Transverse colon (tissue), 4 donors: ENCODE results near the gene CRYGN. TPM values are rescaled to one million over a fixed set of nuclear protein-coding genes. Genes with fewer than 3 reads are reported as not detected.

Source experiments
- DNase-seq: peaks from one replicate; pipeline ENCODE4 v3.0.0-alpha.2; 2019
- H3K27ac ChIP-seq, 4 donors: fragments of 200-600 bp; sonication (generic); 2 replicates each; pipeline ENCODE4 v1.5.1; 2016 to 2018; ENCODE audit warnings: inconsistent platforms in 4 of 4
- H3K27me3 ChIP-seq: fragments of 200-600 bp; sonication (generic); 2 replicates; pipeline ENCODE4 v1.5.1; 2017; ENCODE audit warnings: inconsistent platforms
- H3K36me3 ChIP-seq, 4 donors: fragments of 200-600 bp; sonication (generic); 2 replicates each; pipeline ENCODE4 v1.5.1; 2017 to 2019; ENCODE audit warnings: inconsistent platforms in 4 of 4
- H3K4me1 ChIP-seq, 4 donors: fragments of 200-600 bp; sonication (generic); 2 replicates each; pipeline ENCODE4 v1.5.1; 2017 to 2020; ENCODE audit warnings: inconsistent platforms in 4 of 4
- H3K4me3 ChIP-seq, 4 donors: fragments of 200-600 bp; sonication (generic); 1 replicate in 1 of 4; 2 replicates in 3 of 4; pipeline versions ENCODE4 v1.5.1 to v1.6.1; 2017 to 2019; ENCODE audit warnings: inconsistent platforms in 4 of 4
- H3K9me3 ChIP-seq, 2 donors: fragments of 200-600 bp; sonication (generic); 2 replicates each; pipeline ENCODE4 v1.5.1; 2017 to 2019; ENCODE audit warnings: inconsistent platforms in 2 of 2
- EP300 ChIP-seq: sonication (generic); formaldehyde crosslinking; IDR thresholded peaks from one replicate; pipeline ENCODE4 v1.6.1; 2017; ENCODE audit warnings: antibody characterized with exemption, low read depth
- POLR2A ChIP-seq: fragments of 450-650 bp; IDR thresholded peaks from one replicate; pipeline ENCODE4 v1.6.1; 2016; ENCODE audit warnings: antibody characterized with exemption, mild to moderate bottlenecking, moderate library complexity
- POLR2AphosphoS5 ChIP-seq, 3 donors: sonication (generic); formaldehyde crosslinking; IDR thresholded peaks; one replicate each; pipeline ENCODE4 v1.6.1; 2016; ENCODE audit warnings: antibody characterized with exemption in 3 of 3
- WGBS, 2 donors: methylation state at CpG; one replicate each; pipeline ENCODE4 v1.1.5; 2018; ENCODE audit warnings: low coverage in 1 of 2; 5-methylcytosine and 5-hydroxymethylcytosine counted together
- in situ Hi-C, 4 donors: fragments of 200-750 bp; cut with MboI; loops; one replicate each; pipeline versions ENCODE4 v1.15.0 to v1.15.1; 2017; ENCODE audit warnings: low sequenced_read_pairs in 3 of 4, low pct_ligation_motif_present in 1 of 4, low pct_unique_long_range_greater_than_20kb in 1 of 4
- intact Hi-C: fragments of 100-400 bp; cut with DNase I; formaldehyde crosslinking; loops from one replicate; pipeline ENCODE4 v1.15.1; 2023; ENCODE audit warnings: low total_unique reads
- total RNA-seq, 4 donors: library from RNA; depleted of rRNA; stranded (reverse); fragments of >200 nt; gene quantifications; one replicate each; pipeline ENCODE4 v1.1.0, GENCODE V29; 2016
- TF ChIP-seq, protein P1 (sequence below), 5 experiments: fragments of 200-600 bp in 3 of 5; fragments of 450-650 bp in 2 of 5; sonication (generic) in 3 of 5; IDR thresholded peaks; 1 replicate in 2 of 5; 2 replicates in 3 of 5; pipeline ENCODE4 v1.5.1; 2016 to 2017; ENCODE audit warnings: antibody characterized with exemption in 5 of 5, inconsistent platforms in 3 of 5, mild to moderate bottlenecking in 2 of 5, moderate library complexity in 1 of 5

Gene CRYGN
- total RNA-seq, 4 donors from 2014 or later, result not detected

DNA sequence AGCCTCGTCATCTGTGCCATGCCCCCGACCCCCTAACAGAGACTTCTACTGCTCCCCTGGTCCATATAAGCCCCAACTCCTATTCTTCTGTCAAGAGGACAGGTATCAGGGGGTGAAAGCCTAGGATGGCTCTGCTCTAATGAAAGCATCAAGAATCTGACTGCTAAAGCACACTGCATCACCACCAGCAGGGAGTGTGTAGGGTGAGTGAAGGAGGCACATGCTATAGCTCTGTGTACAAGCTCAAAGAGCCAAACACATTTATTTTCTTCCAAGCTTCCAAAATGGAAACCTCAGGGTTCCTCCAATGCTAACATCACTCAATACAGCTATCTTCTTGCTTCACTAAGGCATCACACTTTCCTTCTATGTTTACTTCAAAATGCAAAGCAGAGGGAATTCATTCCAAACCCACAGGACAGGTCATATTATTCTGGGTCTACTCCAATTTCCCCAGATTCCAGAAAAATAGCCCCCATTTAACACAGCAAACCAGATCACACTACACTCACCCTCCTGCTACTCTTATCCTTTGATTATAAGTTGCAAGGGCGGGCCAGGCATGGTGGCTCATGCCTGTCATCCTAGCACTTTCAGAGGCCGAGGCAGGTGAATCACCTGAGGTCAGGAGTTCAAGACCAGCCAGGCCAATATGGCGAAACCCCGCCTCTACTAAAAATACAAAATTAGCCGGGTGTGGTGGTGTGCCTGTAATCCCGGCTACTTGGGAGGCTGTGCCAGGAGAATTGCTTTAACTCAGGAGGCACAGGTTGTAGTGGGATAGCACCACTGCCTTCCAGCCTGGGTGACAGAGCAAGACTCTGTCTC, 43.2 kb upstream of the CRYGN start:
- TF ChIP-seq, protein P1, sequence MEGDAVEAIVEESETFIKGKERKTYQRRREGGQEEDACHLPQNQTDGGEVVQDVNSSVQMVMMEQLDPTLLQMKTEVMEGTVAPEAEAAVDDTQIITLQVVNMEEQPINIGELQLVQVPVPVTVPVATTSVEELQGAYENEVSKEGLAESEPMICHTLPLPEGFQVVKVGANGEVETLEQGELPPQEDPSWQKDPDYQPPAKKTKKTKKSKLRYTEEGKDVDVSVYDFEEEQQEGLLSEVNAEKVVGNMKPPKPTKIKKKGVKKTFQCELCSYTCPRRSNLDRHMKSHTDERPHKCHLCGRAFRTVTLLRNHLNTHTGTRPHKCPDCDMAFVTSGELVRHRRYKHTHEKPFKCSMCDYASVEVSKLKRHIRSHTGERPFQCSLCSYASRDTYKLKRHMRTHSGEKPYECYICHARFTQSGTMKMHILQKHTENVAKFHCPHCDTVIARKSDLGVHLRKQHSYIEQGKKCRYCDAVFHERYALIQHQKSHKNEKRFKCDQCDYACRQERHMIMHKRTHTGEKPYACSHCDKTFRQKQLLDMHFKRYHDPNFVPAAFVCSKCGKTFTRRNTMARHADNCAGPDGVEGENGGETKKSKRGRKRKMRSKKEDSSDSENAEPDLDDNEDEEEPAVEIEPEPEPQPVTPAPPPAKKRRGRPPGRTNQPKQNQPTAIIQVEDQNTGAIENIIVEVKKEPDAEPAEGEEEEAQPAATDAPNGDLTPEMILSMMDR (IDR thresholded peaks at IDR 0.05), result no peak
- TF ChIP-seq POLR2A (no peak), EP300 (no peak), POLR2AphosphoS5 (IDR thresholded peaks at IDR 0.05) (no peak)
- Histone ChIP-seq H3K4me1 (peaks cover 8 to 38% (median 11%) of the 10 kb centered on the region in 4 donors), H3K27me3 (no peaks in the 10 kb centered on the region), H3K9me3 (no peaks in the 10 kb centered on the region), H3K27ac (peak overlapping the region; percentile 21 to 49 (median 38)), H3K4me3 (no peak overlapping the region), H3K36me3 (peaks cover 0 to 13% (median 0%) of the 10 kb centered on the region in 4 donors)
- in situ Hi-C loops, result no loop called here
- DNase-seq, result no peak
- intact Hi-C loops, result no loop called here
- WGBS, 2 donors, result 83 to 88% methylated on average over 3 to 8 of the region's 8 CpGs

DNA sequence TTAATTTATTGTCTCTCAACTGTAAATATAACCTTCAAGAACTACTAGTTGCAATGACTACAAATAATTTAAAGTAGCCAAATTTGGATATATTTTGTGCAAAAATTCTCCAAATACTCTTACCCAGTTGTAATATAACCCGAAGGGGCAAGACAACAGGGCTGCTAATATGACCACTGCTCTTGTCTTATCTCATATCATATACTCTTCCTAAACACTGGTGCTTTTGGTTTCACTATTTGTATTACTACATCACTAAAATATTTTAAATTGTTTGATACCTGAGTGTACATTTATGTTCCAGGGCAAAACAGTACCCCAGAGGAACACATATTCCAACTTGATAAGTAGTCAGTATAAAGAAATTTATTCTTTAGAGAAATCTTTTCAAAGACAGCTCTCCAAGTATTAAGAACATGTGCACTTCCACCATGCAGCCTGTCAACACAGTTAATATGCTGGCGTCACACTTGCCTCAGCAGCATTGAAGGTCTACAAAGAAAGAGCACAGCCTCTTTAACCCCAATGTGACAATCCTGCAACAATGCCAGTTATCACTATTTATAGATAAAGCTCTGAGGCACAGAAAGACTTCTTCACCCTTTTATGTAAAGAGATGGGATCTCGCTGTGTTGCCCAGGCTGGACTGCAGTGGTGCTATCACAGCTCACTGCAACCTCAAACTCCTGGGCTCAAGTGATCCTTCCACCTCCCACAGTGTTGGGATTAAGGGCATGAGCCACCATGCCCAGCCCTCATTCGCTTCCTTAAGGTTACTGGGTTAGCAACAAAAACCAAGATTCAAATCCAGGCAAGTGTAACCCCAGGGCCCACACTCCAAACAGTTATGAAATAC, 41.9 kb upstream of the CRYGN start:
- 85% methylated on average over 4 of the region's 4 CpGs for WGBS, 2 donors
- Histone ChIP-seq H3K9me3 (no peaks in the 10 kb centered on the region), H3K4me1 (peaks cover 8 to 29% (median 11%) of the 10 kb centered on the region in 4 donors), H3K36me3 (peaks cover 0 to 6% (median 0%) of the 10 kb centered on the region in 4 donors), H3K27me3 (no peaks in the 10 kb centered on the region), H3K27ac (peak overlapping the region; percentile 24 to 31 (median 27)), H3K4me3 (no peak overlapping the region)
- intact Hi-C loops, result no loop called here
- DNase-seq, result no peak
- in situ Hi-C loops, result no loop called here
- TF ChIP-seq, protein P1 (IDR thresholded peaks at IDR 0.05), result no peak
- TF ChIP-seq POLR2AphosphoS5 (IDR thresholded peaks at IDR 0.05) (no peak), POLR2A (no peak), EP300 (no peak)

DNA sequence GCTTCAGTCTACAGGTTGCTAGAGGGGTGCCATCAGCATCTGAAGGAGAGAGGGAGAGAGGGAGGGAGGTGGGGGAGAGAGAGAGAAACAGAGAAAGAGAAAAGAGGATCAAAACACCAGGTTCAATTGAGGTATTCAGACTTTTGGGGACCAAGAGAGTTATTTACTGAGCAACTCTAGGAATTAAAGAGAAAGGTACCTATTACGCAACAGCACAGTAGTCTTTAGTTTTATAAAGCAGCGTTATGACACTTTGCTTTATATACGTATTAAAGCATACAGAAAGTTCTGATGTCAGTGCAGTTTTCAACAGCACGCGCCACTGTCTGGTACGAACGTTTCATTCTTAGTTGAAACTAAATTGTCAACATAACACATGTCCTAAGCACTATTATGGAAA, 37.9 kb upstream of the CRYGN start:
- TF ChIP-seq POLR2A, result no peak
- no peak for TF ChIP-seq EP300
- TF ChIP-seq POLR2AphosphoS5 (IDR thresholded peaks at IDR 0.05), result no peak
- TF ChIP-seq, protein P1 (IDR thresholded peaks at IDR 0.05), result no peak
- peaks cover 0 to 4% (median 0%) of the 10 kb centered on the region in 4 donors for H3K36me3 ChIP-seq
- in situ Hi-C loops (no loop called here), intact Hi-C loops (no loop called here)
- no peak overlapping the region for H3K27ac ChIP-seq
- peaks cover 0 to 4% (median under 1%) of the 10 kb centered on the region in 4 donors for H3K4me1 ChIP-seq
- no peaks in the 10 kb centered on the region for H3K27me3 ChIP-seq
- no peak overlapping the region for H3K4me3 ChIP-seq
- no peak for DNase-seq
- H3K9me3 ChIP-seq, result no peaks in the 10 kb centered on the region
- WGBS, 2 donors, result 83 to 87% methylated on average over 7 of the region's 7 CpGs
